Endothelial cell of umbilical vein (primary cell): ENCODE measurements around the gene C2CD3.

Experiments used
- EZH2 ChIP-seq: IDR thresholded peaks from 2 replicates; pipeline ENCODE4 v1.6.1; 2012; ENCODE audit warnings: borderline replicate concordance, low read depth, mild to moderate bottlenecking, moderate library complexity, low read length, inconsistent platforms; ENCODE audit not compliant: severe bottlenecking
- GATA2 ChIP-seq: IDR thresholded peaks from 2 replicates; pipeline ENCODE4 v1.7.0; 2011; ENCODE audit warnings: low read depth, mild to moderate bottlenecking, moderate library complexity, mixed read lengths, low read length; ENCODE audit not compliant: insufficient read length, insufficient read depth
- JUN ChIP-seq: IDR thresholded peaks from 2 replicates; pipeline ENCODE4 v1.6.1; 2011; ENCODE audit warnings: borderline replicate concordance, low read depth; ENCODE audit not compliant: insufficient read length, insufficient read depth
- MYC ChIP-seq: IDR thresholded peaks from one replicate; pipeline ENCODE4 v1.6.1; 2011; ENCODE audit warnings: mild to moderate bottlenecking, low read depth, low read length
- POLR2A ChIP-seq: IDR thresholded peaks from 2 replicates; pipeline ENCODE4 v1.6.1; 2012; ENCODE audit warnings: low read depth, mild to moderate bottlenecking, control low read depth, low read length
- POLR2AphosphoS5 ChIP-seq: IDR thresholded peaks from 2 replicates; pipeline ENCODE4 v1.6.1; 2012; ENCODE audit warnings: low read depth, mild to moderate bottlenecking, control low read depth, low read length, moderate library complexity; ENCODE audit not compliant: insufficient read depth
- TF ChIP-seq, protein P1 (sequence below), 2 donors: IDR thresholded peaks; 1 replicate in 1 of 2; 2 replicates in 1 of 2; pipeline ENCODE4 v1.5.1; 2011; ENCODE audit warnings: low read length in 2 of 2, mild to moderate bottlenecking in 2 of 2, moderate library complexity in 2 of 2, control low read depth in 1 of 2, inconsistent platforms in 1 of 2, low read depth in 1 of 2; ENCODE audit not compliant: insufficient read depth in 1 of 2; ENCODE audit errors: extremely low read depth in 1 of 2

DNA sequence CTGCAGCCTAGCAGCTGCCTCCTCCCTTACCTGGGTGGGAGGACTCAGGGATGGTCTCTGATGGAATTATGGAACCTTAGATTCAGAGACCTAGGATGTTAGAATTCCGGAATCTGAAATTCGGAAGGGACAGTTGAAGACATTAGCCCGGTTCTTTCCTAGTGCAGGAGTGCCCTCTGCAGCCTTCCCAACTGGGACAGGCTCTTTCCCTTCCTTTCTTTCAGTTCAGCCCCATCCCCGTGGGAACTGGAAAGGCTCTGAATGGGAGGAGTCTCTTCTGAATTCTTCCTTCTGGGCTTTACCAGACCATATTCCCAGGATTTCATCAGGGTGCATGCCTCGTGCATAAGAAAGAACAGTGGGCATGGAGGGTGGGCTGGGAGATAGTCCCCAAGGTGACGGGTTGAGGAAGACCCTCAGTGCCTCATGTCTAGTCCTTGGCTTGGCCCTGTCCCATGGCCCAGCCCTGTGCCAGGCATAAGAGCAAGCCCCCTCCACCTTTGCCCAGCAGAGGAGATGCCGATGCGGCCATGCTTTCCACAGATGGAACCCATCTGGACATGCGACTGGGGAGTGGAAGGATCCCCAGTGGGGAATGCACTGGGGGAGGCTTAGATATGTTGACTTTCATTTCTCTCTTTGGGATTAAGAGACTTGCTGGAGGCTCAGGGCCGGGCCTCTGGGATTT, 205.6 kb downstream of the C2CD3 start:
- TF ChIP-seq, protein P1, sequence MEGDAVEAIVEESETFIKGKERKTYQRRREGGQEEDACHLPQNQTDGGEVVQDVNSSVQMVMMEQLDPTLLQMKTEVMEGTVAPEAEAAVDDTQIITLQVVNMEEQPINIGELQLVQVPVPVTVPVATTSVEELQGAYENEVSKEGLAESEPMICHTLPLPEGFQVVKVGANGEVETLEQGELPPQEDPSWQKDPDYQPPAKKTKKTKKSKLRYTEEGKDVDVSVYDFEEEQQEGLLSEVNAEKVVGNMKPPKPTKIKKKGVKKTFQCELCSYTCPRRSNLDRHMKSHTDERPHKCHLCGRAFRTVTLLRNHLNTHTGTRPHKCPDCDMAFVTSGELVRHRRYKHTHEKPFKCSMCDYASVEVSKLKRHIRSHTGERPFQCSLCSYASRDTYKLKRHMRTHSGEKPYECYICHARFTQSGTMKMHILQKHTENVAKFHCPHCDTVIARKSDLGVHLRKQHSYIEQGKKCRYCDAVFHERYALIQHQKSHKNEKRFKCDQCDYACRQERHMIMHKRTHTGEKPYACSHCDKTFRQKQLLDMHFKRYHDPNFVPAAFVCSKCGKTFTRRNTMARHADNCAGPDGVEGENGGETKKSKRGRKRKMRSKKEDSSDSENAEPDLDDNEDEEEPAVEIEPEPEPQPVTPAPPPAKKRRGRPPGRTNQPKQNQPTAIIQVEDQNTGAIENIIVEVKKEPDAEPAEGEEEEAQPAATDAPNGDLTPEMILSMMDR (IDR thresholded peaks at IDR 0.05; ENCODE audit: extremely low read depth in 1 of 2, insufficient read depth in 1 of 2, low read depth in 1 of 2, low read length in 2 of 2), result no peak
- TF ChIP-seq EZH2, result no peak
- no peak for TF ChIP-seq POLR2A
- TF ChIP-seq POLR2AphosphoS5, result no peak
- TF ChIP-seq MYC, result no peak
- TF ChIP-seq GATA2, result no peak
- no peak for TF ChIP-seq JUN
